Psoas muscle (tissue), 8 donors: ENCODE measurements around the gene PCDH15. TPM values are rescaled to one million over a fixed set of nuclear protein-coding genes. Genes with fewer than 3 reads are reported as not detected.
"Not testable (repeated sequence)": the region's sequence is repeated elsewhere in the genome, so short reads cannot be mapped to it uniquely, and the experiment has no call there.

Source experiments
- ATAC-seq, 4 donors: fragments of 200-7000 bp; cut with Tn5 transposase; one replicate each; pipeline ENCODE4 v1.9.1; 2020; ENCODE audit warnings: moderate library complexity in 3 of 4, mild to moderate bottlenecking in 2 of 4
- DNase-seq, 2 donors: peaks; one replicate each; pipeline ENCODE4 v3.0.0-alpha.2; 2020
- H3K27ac ChIP-seq: fragments of 200-600 bp; one replicate; pipeline ENCODE4 v1.8.0; 2022
- H3K27me3 ChIP-seq, 3 donors: fragments of 200-600 bp in 1 of 3; one replicate each; pipeline versions ENCODE4 v1.6.1 to v1.8.0; 2013 to 2022; ENCODE audit warnings: low read length in 2 of 3, mild to moderate bottlenecking in 2 of 3, moderate library complexity in 1 of 3; ENCODE audit not compliant: insufficient read depth in 3 of 3
- H3K36me3 ChIP-seq, 2 donors: fragments of 200-600 bp in 1 of 2; one replicate each; pipeline versions ENCODE4 v1.6.1 to v1.8.0; 2013 to 2022; ENCODE audit warnings: low read depth in 1 of 2, mild to moderate bottlenecking in 1 of 2, moderate library complexity in 1 of 2; ENCODE audit not compliant: insufficient read depth in 1 of 2
- H3K4me1 ChIP-seq: fragments of 200-600 bp; one replicate; pipeline ENCODE4 v1.8.0; 2022
- H3K4me3 ChIP-seq: fragments of 200-600 bp; one replicate; pipeline ENCODE4 v1.8.0; 2022; ENCODE audit warnings: mild to moderate bottlenecking
- H3K9me3 ChIP-seq: fragments of 200-600 bp; one replicate; pipeline ENCODE4 v1.8.0; 2022
- WGBS, 3 donors: extraction: QIAGEN DNeasy Blood & Tissue Kit; methylation state at CpG; one replicate each; pipeline versions ENCODE4 v1.1.6 to v1.1.7; 2013; 5-methylcytosine and 5-hydroxymethylcytosine counted together
- intact Hi-C, 2 donors: fragments of 100-400 bp; cut with DNase I; formaldehyde crosslinking; loops; one replicate each; pipeline versions ENCODE4 v1.11.0 to v1.14.2; 2022
- polyA plus RNA-seq, 3 donors: library from polyadenylated mRNA; stranded (reverse); fragments of 200-250 nt; gene quantifications; one replicate each; pipeline ENCODE4 v1.2.3, GENCODE V29; 2013
- total RNA-seq, 4 donors: library from RNA; stranded (reverse); fragmentation: NEBNext Ultra II Directional in 2 of 4; extraction: Animal tissue kit (Norgen Biotek cat#: 25700) in 2 of 4; gene quantifications; one replicate each; pipeline versions ENCODE4 v1.2.1 to v1.2.4, GENCODE V29; 2021 to 2023
- TF ChIP-seq, protein P1 (sequence below): fragments of 200-600 bp; IDR thresholded peaks from one replicate; pipeline ENCODE4 v1.8.0; 2022; ENCODE audit warnings: antibody characterized with exemption
- donor health status: healthy with polysubstance abuse.
- donor health status: DM: no; HTN: no; CAD: no; lungs with moderate emphysema.
- donor health status: Bipolar disorder and iron deficiency.
- donor health status: healthy.
- donor health status: DM: yes; HTN: yes; CAD: no.
- donor health status: DM: no; HTN: no; CAD: no.
- donor health status: DM: no; HTN: no; CAD: no.
- donor health status: DM: yes; HTN: yes; CAD: no.

Gene PCDH15
- total and polyA plus RNA-seq, 7 donors, result not detected

DNA sequence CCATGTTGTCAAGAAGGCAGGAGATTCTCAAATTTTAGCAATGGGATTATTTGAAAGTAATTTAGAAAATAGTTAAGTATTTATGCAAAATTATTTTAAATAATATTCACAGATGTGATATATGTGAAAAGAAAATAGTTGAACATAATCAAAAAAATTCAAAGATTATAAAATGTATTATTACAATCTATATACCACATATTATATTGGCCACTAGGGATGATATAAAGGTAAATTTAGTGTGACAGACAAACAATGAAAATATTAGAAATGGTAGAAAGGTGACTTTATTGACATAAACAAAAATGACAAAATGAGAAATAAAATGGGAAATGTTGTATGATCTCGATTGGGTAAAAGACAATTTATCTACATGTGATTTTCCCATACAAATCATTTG lies 385.5 kb downstream of the PCDH15 start:
- no peaks in the 10 kb centered on the region for H3K27me3 ChIP-seq
- 89 to 94% (median 92%) methylated on average over 1 of the region's 1 CpG for WGBS, 3 donors
- DNase-seq, result no peak
- intact Hi-C loops, result no loop called here
- no peak for ATAC-seq
- H3K9me3 ChIP-seq, result no peaks in the 10 kb centered on the region
- no peak overlapping the region for H3K27ac ChIP-seq
- TF ChIP-seq, protein P1, sequence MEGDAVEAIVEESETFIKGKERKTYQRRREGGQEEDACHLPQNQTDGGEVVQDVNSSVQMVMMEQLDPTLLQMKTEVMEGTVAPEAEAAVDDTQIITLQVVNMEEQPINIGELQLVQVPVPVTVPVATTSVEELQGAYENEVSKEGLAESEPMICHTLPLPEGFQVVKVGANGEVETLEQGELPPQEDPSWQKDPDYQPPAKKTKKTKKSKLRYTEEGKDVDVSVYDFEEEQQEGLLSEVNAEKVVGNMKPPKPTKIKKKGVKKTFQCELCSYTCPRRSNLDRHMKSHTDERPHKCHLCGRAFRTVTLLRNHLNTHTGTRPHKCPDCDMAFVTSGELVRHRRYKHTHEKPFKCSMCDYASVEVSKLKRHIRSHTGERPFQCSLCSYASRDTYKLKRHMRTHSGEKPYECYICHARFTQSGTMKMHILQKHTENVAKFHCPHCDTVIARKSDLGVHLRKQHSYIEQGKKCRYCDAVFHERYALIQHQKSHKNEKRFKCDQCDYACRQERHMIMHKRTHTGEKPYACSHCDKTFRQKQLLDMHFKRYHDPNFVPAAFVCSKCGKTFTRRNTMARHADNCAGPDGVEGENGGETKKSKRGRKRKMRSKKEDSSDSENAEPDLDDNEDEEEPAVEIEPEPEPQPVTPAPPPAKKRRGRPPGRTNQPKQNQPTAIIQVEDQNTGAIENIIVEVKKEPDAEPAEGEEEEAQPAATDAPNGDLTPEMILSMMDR, result no peak
- H3K36me3 ChIP-seq, result no peaks in the 10 kb centered on the region
- H3K4me3 ChIP-seq, result no peak overlapping the region
- H3K4me1 ChIP-seq, result no peaks in the 10 kb centered on the region

DNA sequence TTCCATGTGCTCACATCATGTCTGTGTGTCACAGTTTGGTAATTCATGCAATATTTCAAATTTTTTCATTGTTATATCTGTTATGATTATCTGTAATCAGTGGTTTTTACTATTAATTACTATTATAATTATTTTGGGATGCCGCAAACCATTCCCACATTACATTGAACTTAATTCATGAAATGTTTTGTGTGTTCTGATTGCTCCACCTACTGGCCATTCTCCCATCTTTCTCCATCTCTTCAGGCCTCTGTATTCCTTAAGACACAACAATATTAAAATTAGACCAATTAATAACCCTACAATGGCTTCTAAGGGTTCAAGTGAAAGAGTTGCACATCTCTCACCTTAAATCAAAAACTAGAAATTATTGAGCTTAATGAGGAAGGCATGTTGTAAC lies 398.5 kb downstream of the PCDH15 start:
- Histone ChIP-seq H3K27me3 (no peaks in the 10 kb centered on the region), H3K9me3 (no peaks in the 10 kb centered on the region), H3K36me3 (no peaks in the 10 kb centered on the region), H3K27ac (no peak overlapping the region), H3K4me1 (no peaks in the 10 kb centered on the region), H3K4me3 (no peak overlapping the region)
- no peak for ATAC-seq
- WGBS, 3 donors, result 63 to 69% (median 69%) methylated on average over 1 of the region's 1 CpG
- TF ChIP-seq, protein P1, result peak; percentile 5
- DNase-seq, result no peak
- intact Hi-C loops, result no loop called here

DNA sequence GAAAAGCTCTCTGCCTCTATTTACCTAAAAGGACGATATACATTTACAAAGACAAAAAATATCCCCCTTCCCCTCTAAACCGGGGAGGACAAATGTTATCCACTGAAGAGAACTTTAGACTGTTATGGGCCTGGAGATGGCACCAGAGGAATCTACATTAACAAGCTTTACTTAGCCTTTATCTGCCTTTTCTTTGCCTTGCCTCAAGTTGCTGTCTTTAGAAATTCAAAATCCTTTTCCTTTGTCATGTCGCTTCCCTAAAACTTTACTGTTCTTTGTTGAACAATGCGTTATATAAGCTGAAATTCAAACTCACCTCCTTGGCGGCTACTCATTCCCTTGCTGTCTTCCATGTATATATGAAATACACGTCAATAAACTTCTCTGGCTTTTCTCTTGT lies 405.0 kb downstream of the PCDH15 start:
- H3K27ac ChIP-seq, result no peak overlapping the region
- ATAC-seq (no peak), DNase-seq (no peak)
- no peaks in the 10 kb centered on the region for H3K36me3 ChIP-seq
- TF ChIP-seq, protein P1, result no peak
- no peaks in the 10 kb centered on the region for H3K4me1 ChIP-seq
- no peaks in the 10 kb centered on the region for H3K9me3 ChIP-seq
- H3K27me3 ChIP-seq, result no peaks in the 10 kb centered on the region
- intact Hi-C loops, result no loop called here
- no peak overlapping the region for H3K4me3 ChIP-seq
- 63 to 68% (median 65%) methylated on average over 6 of the region's 6 CpGs for WGBS, 3 donors

DNA sequence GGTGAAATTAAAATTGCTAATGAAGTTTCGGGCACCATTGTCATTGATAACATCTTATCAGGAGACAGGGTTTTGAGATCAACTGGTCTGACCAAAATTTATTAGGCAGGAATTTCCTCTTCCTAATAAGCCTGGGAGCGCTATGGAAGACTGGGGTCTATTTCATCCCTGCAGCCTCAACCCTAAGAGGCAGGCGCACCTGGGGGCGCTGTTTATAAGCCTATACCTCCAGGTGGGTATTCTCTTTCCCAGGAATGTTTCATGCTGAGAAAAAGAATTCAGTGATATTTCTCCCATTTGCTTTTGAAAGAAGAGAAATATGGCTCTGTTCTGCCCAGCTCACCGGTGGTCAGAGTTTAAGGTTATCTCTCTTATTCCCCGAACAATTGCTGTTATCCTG lies 406.4 kb downstream of the PCDH15 start:
- H3K9me3 ChIP-seq, DNase-seq, H3K27ac ChIP-seq, ATAC-seq, H3K4me1 ChIP-seq, intact Hi-C loops, H3K27me3 ChIP-seq, H3K4me3 ChIP-seq, H3K36me3 ChIP-seq: not testable (repeated sequence)
- WGBS, 3 donors, result 48 to 60% (median 59%) methylated on average over 6 of the region's 6 CpGs

DNA sequence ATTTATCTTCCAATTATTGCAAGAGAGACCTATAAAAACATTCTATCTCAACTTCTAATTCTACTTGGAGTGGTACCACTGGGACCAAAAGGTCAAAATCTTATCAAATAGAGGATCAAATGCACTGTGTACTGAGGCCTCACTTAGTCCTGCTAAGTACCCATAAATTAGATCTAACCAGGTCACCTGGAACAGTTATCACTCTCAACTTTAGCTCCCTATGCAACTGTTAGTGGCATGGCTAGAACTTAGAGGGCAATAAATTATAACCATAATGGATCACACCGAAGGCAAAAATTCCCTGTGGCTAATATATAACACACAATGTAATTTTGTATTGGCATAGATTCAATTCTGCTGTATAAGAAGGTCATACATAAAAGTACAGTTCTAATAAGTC lies 428.9 kb downstream of the PCDH15 start:
- Histone ChIP-seq H3K9me3 (no peaks in the 10 kb centered on the region), H3K36me3 (no peaks in the 10 kb centered on the region), H3K27me3 (no peaks in the 10 kb centered on the region), H3K4me1 (no peaks in the 10 kb centered on the region), H3K4me3 (no peak overlapping the region), H3K27ac (no peak overlapping the region)
- ATAC-seq, result no peak
- no peak for DNase-seq
- WGBS, 3 donors, result 8 to 11% (median 10%) methylated on average over 1 of the region's 1 CpG
- intact Hi-C loops, result no loop called here
- TF ChIP-seq, protein P1, result no peak
